ENCODE data around the gene ATPAF1. TPM values are rescaled to one million over a fixed set of nuclear protein-coding genes. Genes with fewer than 3 reads are reported as not detected.

ATPAF1 gene
- total RNA-seq, 4 donors from 2014 or later = 14.0 to 46.8 (median 34.8) TPM

GRCh38 chr1:46613661-46614603, 54.2 kb downstream of the ATPAF1 start:
- peak; percentile 50 to 87 (median 73) for DNase-seq
- H3K4me3 ChIP-seq = peak overlapping the region in 1 of 4 donors; percentile 32
- no peaks in the 10 kb centered on the region for H3K27me3 ChIP-seq
- H3K4me1 ChIP-seq = peaks cover 0 to 51% (median 9%) of the 10 kb centered on the region in 4 donors
- H3K36me3 ChIP-seq = peaks cover 0 to 25% (median 0%) of the 10 kb centered on the region in 3 donors
- TF ChIP-seq CTCF (IDR thresholded peaks at IDR 0.05) (no peak), POLR2A (IDR thresholded peaks at IDR 0.05) (no peak)
- H3K27ac ChIP-seq = peak overlapping the region in 3 of 4 donors; percentile 28 to 57 (median 38)
- no peaks in the 10 kb centered on the region for H3K9me3 ChIP-seq

GRCh38 chr1:46612937-46613660, 55.1 kb downstream of the ATPAF1 start:
- Histone ChIP-seq H3K4me1 (peaks cover 0 to 51% (median 9%) of the 10 kb centered on the region in 4 donors), H3K27me3 (no peaks in the 10 kb centered on the region), H3K9me3 (no peaks in the 10 kb centered on the region), H3K36me3 (peaks cover 0 to 33% (median 0%) of the 10 kb centered on the region in 3 donors), H3K4me3 (peak overlapping the region in 1 of 4 donors; percentile 32), H3K27ac (peak overlapping the region in 2 of 4 donors; percentile 28 to 57)
- no peak for DNase-seq
- TF ChIP-seq CTCF (IDR thresholded peaks at IDR 0.05) (no peak), POLR2A (IDR thresholded peaks at IDR 0.05) (no peak)

GRCh38 chr1:46611691-46612221, 56.4 kb downstream of the ATPAF1 start:
- no peak overlapping the region for H3K4me3 ChIP-seq
- no peaks in the 10 kb centered on the region for H3K9me3 ChIP-seq
- H3K27ac ChIP-seq = no peak overlapping the region
- DNase-seq = no peak
- no peaks in the 10 kb centered on the region for H3K27me3 ChIP-seq
- peaks cover 0 to 37% (median 0%) of the 10 kb centered on the region in 3 donors for H3K36me3 ChIP-seq
- H3K4me1 ChIP-seq = peaks cover 0 to 45% (median 9%) of the 10 kb centered on the region in 4 donors
- no peak for TF ChIP-seq CTCF (IDR thresholded peaks at IDR 0.05)
- TF ChIP-seq POLR2A (IDR thresholded peaks at IDR 0.05) = no peak

GRCh38 chr1:46607345-46608130, 60.6 kb downstream of the ATPAF1 start:
- Histone ChIP-seq H3K9me3 (no peaks in the 10 kb centered on the region), H3K4me3 (no peak overlapping the region), H3K27me3 (no peaks in the 10 kb centered on the region), H3K36me3 (peaks cover 0 to 31% (median 0%) of the 10 kb centered on the region in 3 donors), H3K4me1 (peaks cover 0 to 24% (median 3%) of the 10 kb centered on the region in 4 donors), H3K27ac (no peak overlapping the region)
- TF ChIP-seq POLR2A (IDR thresholded peaks at IDR 0.05) = no peak
- no peak for DNase-seq

- no peak overlapping the region for H3K27ac ChIP-seq
Observed at GRCh38 chr1:46606255-46606965, 61.8 kb downstream of the ATPAF1 start.

More at GRCh38 chr1:46606255-46606965, 61.8 kb downstream of the ATPAF1 start:
- Histone ChIP-seq H3K4me3 (no peak overlapping the region), H3K36me3 (peaks cover 0 to 23% (median 0%) of the 10 kb centered on the region in 3 donors), H3K27me3 (no peaks in the 10 kb centered on the region), H3K9me3 (no peaks in the 10 kb centered on the region), H3K4me1 (peaks cover 0 to 14% (median 3%) of the 10 kb centered on the region in 4 donors)
- no peak for DNase-seq
- TF ChIP-seq POLR2A (IDR thresholded peaks at IDR 0.05) (no peak), CTCF (IDR thresholded peaks at IDR 0.05) (no peak)
